GM12878 (cell line): Measurements from ENCODE around the gene RINT1. TPM values are rescaled to one million over a fixed set of nuclear protein-coding genes. Genes with fewer than 3 reads are reported as not detected.

ENCODE experiments used
- ATAC-seq: fragments of 200-7000 bp; cut with Tn5 transposase; 3 replicates; pipeline ENCODE4 v1.9.1; 2020; ENCODE audit warnings: mild to moderate bottlenecking, moderate library complexity
- BruUV-seq: library from RNA; stranded (reverse); fragments of 400-500 nt; replicated peaks from 2 replicates; lab custom pipeline; 2021; lab: Mats Ljungman, UMichigan
- CTCF ChIA-PET: fragments of 300-600 bp; sonication (Branson Sonifier 250); formaldehyde crosslinking; extraction: SDS; loops from one replicate; lab custom pipeline; 2021; ENCODE audit warnings: inconsistent platforms; lab: Yijun Ruan, JAX
- POLR2A ChIA-PET: fragments of 350-600 bp; formaldehyde crosslinking; extraction: SDS; loops from one replicate; lab custom pipeline; 2021; ENCODE audit warnings: inconsistent platforms; lab: Charles Lee
- RAD21 ChIA-PET: fragments of 300-600 bp; sonication (Branson Sonifier 250); formaldehyde crosslinking; loops from one replicate; lab custom pipeline; 2023; ENCODE audit warnings: antibody characterized with exemption; ENCODE audit not compliant: unreplicated experiment; lab: Charles Lee
- SMC1A ChIA-PET: fragments of 300-600 bp; sonication (Branson Sonifier 250); formaldehyde crosslinking; loops from one replicate; lab custom pipeline; 2023; ENCODE audit not compliant: unreplicated experiment, uncharacterized antibody; lab: Charles Lee
- DNase-seq: peaks from one replicate; pipeline ENCODE4 v3.0.0-alpha.2; 2011; ENCODE audit warnings: low read depth, low spot score
- FAIRE-seq: peaks from 3 replicates; lab custom pipeline; 2011; peaks lifted over from hg19 to GRCh38; lab: Jason Lieb, UNC
- H2AFZ ChIP-seq: 2 replicates; pipeline ENCODE4 v1.6.0; 2011; ENCODE audit warnings: low read depth, low read length, control low read depth; ENCODE audit not compliant: control insufficient read depth
- H3K27ac ChIP-seq: 2 replicates; pipeline ENCODE4 v1.5.1; 2011; ENCODE audit warnings: control low read depth; ENCODE audit not compliant: control insufficient read depth, insufficient read depth
- H3K27me3 ChIP-seq, 2 experiments: replicated peaks in 1 of 2; 2 replicates each; pipeline versions ENCODE4 v1.6.0 to v1.6.1; 2011; ENCODE audit warnings: low read length in 1 of 2; ENCODE audit not compliant: control insufficient read depth in 2 of 2, insufficient read depth in 2 of 2
- H3K36me3 ChIP-seq, 2 experiments: 2 replicates each; pipeline ENCODE4 v1.5.1; 2011; ENCODE audit warnings: low read length in 1 of 2; ENCODE audit not compliant: control insufficient read depth in 2 of 2, insufficient read depth in 2 of 2
- H3K4me1 ChIP-seq: 2 replicates; pipeline ENCODE4 v1.6.1; 2011; ENCODE audit warnings: mild to moderate bottlenecking, low read length, moderate library complexity, mixed read lengths; ENCODE audit not compliant: control insufficient read depth, insufficient read depth
- H3K4me2 ChIP-seq: 2 replicates; pipeline ENCODE4 v1.6.0; 2011; ENCODE audit warnings: control low read depth; ENCODE audit not compliant: control insufficient read depth, insufficient read depth
- H3K4me3 ChIP-seq: fragments of 200-600 bp; sonication (generic); 2 replicates; pipeline ENCODE4 v1.5.1; 2016
- H3K79me2 ChIP-seq: 2 replicates; pipeline ENCODE4 v1.6.0; 2011; ENCODE audit warnings: low read length; ENCODE audit not compliant: control insufficient read depth, insufficient read depth
- H3K9ac ChIP-seq: 2 replicates; pipeline ENCODE4 v1.8.0; 2011; ENCODE audit warnings: low read length, control low read depth, mixed read lengths; ENCODE audit not compliant: control insufficient read depth, insufficient read depth
- H3K9me3 ChIP-seq: replicated peaks from 3 replicates; pipeline ENCODE4 v1.5.1; 2011; ENCODE audit warnings: mild to moderate bottlenecking, low read length; ENCODE audit not compliant: control insufficient read depth, insufficient read depth
- H4K20me1 ChIP-seq: 2 replicates; pipeline ENCODE4 v1.6.0; 2011; ENCODE audit not compliant: control insufficient read depth, insufficient read depth
- BACH1 ChIP-seq: fragments of 450-650 bp; IDR thresholded peaks from 2 replicates; pipeline ENCODE4 v1.6.1; 2017; ENCODE audit warnings: mild to moderate bottlenecking, borderline replicate concordance
- BCLAF1 ChIP-seq: fragments of 450-650 bp; IDR thresholded peaks from 2 replicates; pipeline ENCODE4 v1.6.1; 2017; ENCODE audit warnings: antibody characterized with exemption, mild to moderate bottlenecking, moderate library complexity
- BHLHE40 ChIP-seq, 2 experiments: fragments of 450-650 bp in 1 of 2; IDR thresholded peaks; 2 replicates each; pipeline ENCODE4 v1.6.1; 2011 to 2017; ENCODE audit warnings: low read depth in 2 of 2, borderline replicate concordance in 1 of 2, improper control_type of control experiment in 1 of 2, low read length in 1 of 2, mild to moderate bottlenecking in 1 of 2
- CHD2 ChIP-seq: IDR thresholded peaks from 2 replicates; pipeline ENCODE4 v1.6.1; 2011; ENCODE audit warnings: low read depth, low read length, improper control_type of control experiment, borderline replicate concordance
- E4F1 ChIP-seq: fragments of 450-650 bp; IDR thresholded peaks from 2 replicates; pipeline ENCODE4 v1.6.1; 2018; ENCODE audit warnings: borderline replicate concordance, mild to moderate bottlenecking; ENCODE audit not compliant: partially characterized antibody
- EGR1 ChIP-seq, 2 experiments: IDR thresholded peaks; 1 replicate in 1 of 2; 2 replicates in 1 of 2; pipeline ENCODE4 v1.6.1; 2011 to 2012; ENCODE audit warnings: low read depth in 2 of 2, low read length in 2 of 2, borderline replicate concordance in 1 of 2, mild to moderate bottlenecking in 1 of 2, moderate library complexity in 1 of 2
- HCFC1 ChIP-seq: fragments of 150-350 bp; IDR thresholded peaks from 2 replicates; pipeline ENCODE4 v1.6.1; 2014; ENCODE audit warnings: low read length
- JUND ChIP-seq: IDR thresholded peaks from 2 replicates; pipeline ENCODE4 v1.6.1; 2012; ENCODE audit warnings: low read depth, mild to moderate bottlenecking, low read length, improper control_type of control experiment, moderate library complexity
- NBN ChIP-seq: fragments of 450-650 bp; IDR thresholded peaks from 2 replicates; pipeline ENCODE4 v1.6.1; 2016
- NR2F1 ChIP-seq: fragments of 450-650 bp; conservative IDR thresholded peaks from 2 replicates; pipeline ENCODE4 v1.6.1; 2017; ENCODE audit warnings: mild to moderate bottlenecking
- PBX3 ChIP-seq: IDR thresholded peaks from 2 replicates; pipeline ENCODE4 v1.6.1; 2011; ENCODE audit warnings: mild to moderate bottlenecking, low read depth, low read length, moderate library complexity; ENCODE audit not compliant: insufficient replicate concordance
- SIN3A ChIP-seq: IDR thresholded peaks from 2 replicates; pipeline ENCODE4 v1.6.1; 2012; ENCODE audit warnings: low read depth, low read length, improper control_type of control experiment
- SUZ12 ChIP-seq: fragments of 200-600 bp; sonication (generic); IDR thresholded peaks from one replicate; pipeline ENCODE4 v1.6.1; 2018; ENCODE audit warnings: antibody characterized with exemption, mild to moderate bottlenecking; ENCODE audit not compliant: unreplicated experiment
- TCF7 ChIP-seq: IDR thresholded peaks from 2 replicates; pipeline ENCODE4 v1.6.1; 2014; ENCODE audit warnings: antibody characterized with exemption, borderline replicate concordance
- USF2 ChIP-seq: IDR thresholded peaks from 2 replicates; pipeline ENCODE4 v1.6.1; 2011; ENCODE audit warnings: low read depth, low read length, improper control_type of control experiment, borderline replicate concordance
- ZZZ3 ChIP-seq: IDR thresholded peaks from 2 replicates; pipeline ENCODE4 v1.6.1; 2011; ENCODE audit warnings: low read depth; ENCODE audit not compliant: control insufficient read depth, insufficient read length
- WGBS: methylation state at CpG from one replicate; pipeline ENCODE4 v1.1.6; 2016; ENCODE audit warnings: low lambda C conversion rate; ENCODE audit not compliant: insufficient replicate concordance, insufficient coverage; ENCODE audit errors: missing lambda C conversion rate; 5-methylcytosine and 5-hydroxymethylcytosine counted together
- in situ Hi-C: fragments of 300-500 bp; cut with MboI; formaldehyde crosslinking; loops from 9 replicates; pipeline ENCODE4 v1.14.3; 2018; ENCODE audit warnings: mixed read lengths
- intact Hi-C: fragments of 100-400 bp; cut with micrococcal nuclease; formaldehyde crosslinking; loops from one replicate; pipeline ENCODE4 v1.14.2; 2022; ENCODE audit not compliant: unreplicated experiment
- polyA plus RNA-seq, 11 experiments: library from polyadenylated mRNA; depleted of rRNA in 4 of 11; unstranded in 6 of 11; stranded (reverse) in 5 of 11; fragments of >200 nt; fragmentation: Nextera tagmentation in 4 of 11; fragmentation: Illumina TruSeq in 1 of 11; extraction: Ambion mirVana in 4 of 11; extraction: Trizol in 1 of 11; gene quantifications; 1 replicate in 1 of 11; 2 replicates in 10 of 11; pipeline versions ENCODE4 v1.2.1 to v1.2.3, GENCODE V29; 2011 to 2016; ENCODE audit warnings: inconsistent platforms in 2 of 11, missing spikeins in 2 of 11, low read depth in 1 of 11
- total RNA-seq, 4 experiments: library from RNA; depleted of rRNA in 3 of 4; stranded (reverse); fragments of >200 nt in 3 of 4; fragmentation: Illumina TruSeq in 1 of 4; extraction: Trizol in 1 of 4; gene quantifications; 2 replicates each; pipeline versions ENCODE4 v1.2.1 to v1.2.3, GENCODE V29; 2013 to 2021

Gene RINT1
- total and polyA plus RNA-seq, 10 of the 15 experiments (the other 5 are each of a cell fraction or from before 2014, with no cell fraction given) = 6.7 to 32.3 (median 17.3) TPM

- Histone ChIP-seq H3K4me1 (peaks cover 6% of the 10 kb centered on the region; the same call in 1 of the 2 replicates), H3K4me3 (no peak overlapping the region), H3K9me3 (no peaks in the 10 kb centered on the region), H3K27me3 (no peaks in the 10 kb centered on the region), H4K20me1 (no peaks in the 10 kb centered on the region), H3K36me3 (no peaks in the 10 kb centered on the region), H2AFZ (no peak overlapping the region), H3K4me2 (no peak overlapping the region), H3K27ac (0 out of 2 replicates have a peak overlapping the region, but pooled peaks have one; percentile 1), H3K9ac (no peak overlapping the region), H3K79me2 (peaks cover 16% of the 10 kb centered on the region)
- WGBS = 72% methylated on average over 4 of the region's 4 CpGs
- POLR2A ChIA-PET = no interaction called here
- CTCF ChIA-PET = interaction anchor here (0.6 kb wide), 1 partner anchor 601 kb away, joined by 3 read pairs; no protein-coding TSS in a partner anchor
- DNase-seq = no peak
- SMC1A ChIA-PET = interaction anchor here (0.7 kb wide), 1 partner anchor 10 kb away, joined by 3 read pairs; no protein-coding TSS in a partner anchor
- intact Hi-C loops = no loop called here
- in situ Hi-C loops = no loop called here
- no TSS peak for BruUV-seq
- RAD21 ChIA-PET = no interaction called here
- FAIRE-seq = no peak
- TF ChIP-seq CHD2 = no peak
- TF ChIP-seq ZZZ3 = no peak
- no peak for TF ChIP-seq E4F1
- TF ChIP-seq USF2 = no peak
- TF ChIP-seq SIN3A = no peak
- no peak for TF ChIP-seq EGR1 (IDR thresholded peaks at IDR 0.05; ENCODE audit: borderline replicate concordance in 1 of 2, low read depth in 2 of 2, low read length in 2 of 2)
- no peak for TF ChIP-seq BACH1
- no peak for TF ChIP-seq SUZ12
- no peak for TF ChIP-seq BHLHE40 (IDR thresholded peaks at IDR 0.05; ENCODE audit: borderline replicate concordance in 1 of 2, low read depth in 2 of 2, low read length in 1 of 2)
- TF ChIP-seq NR2F1 = no peak
- TF ChIP-seq HCFC1 = no peak
- TF ChIP-seq TCF7 = no peak
- TF ChIP-seq BCLAF1 = no peak
- TF ChIP-seq PBX3 = no peak
- no peak for TF ChIP-seq NBN
- no peak for TF ChIP-seq JUND
- ATAC-seq = no peak
These were observed 19.0 kb upstream of the RINT1 start for GRCh38 chr7:105512926-105513526.
